ENCODE measurements around the gene CAMK4.
"Not testable (repeated sequence)": the region's sequence is repeated elsewhere in the genome, so short reads cannot be mapped to it uniquely, and the experiment has no call there.

Gene CAMK4

GRCh38 chr5:111254613-111255012 lies 30.4 kb downstream of the CAMK4 start:
- Mint-ChIP-seq H3K4me1 (peaks cover 70% of the 10 kb centered on the region), H3K27me3 (no peaks in the 10 kb centered on the region), H3K36me3 (peaks cover 68% of the 10 kb centered on the region), H3K4me3 (no peak overlapping the region), H3K9me3 (peaks cover 16% of the 10 kb centered on the region), H3K27ac (peak overlapping the region; percentile 79)
- CTCF ChIA-PET: interaction anchor here (0.9 to 2.4 kb wide), 5 partner anchors 16 to 95 kb away, joined by 3 to 6 read pairs (median 6); partner anchors contain the start of gene CAMK4
- peak; percentile 59 for DNase-seq

- peaks cover 67% of the 10 kb centered on the region for H3K4me1 Mint-ChIP-seq
- H3K36me3 Mint-ChIP-seq: peaks cover 66% of the 10 kb centered on the region
- CTCF ChIA-PET: interaction anchor here (0.9 to 2.4 kb wide), 5 partner anchors 16 to 96 kb away, joined by 3 to 6 read pairs (median 6); partner anchors contain the start of gene CAMK4
- H3K27me3 Mint-ChIP-seq: no peaks in the 10 kb centered on the region
- peak overlapping the region; percentile 79 for H3K27ac Mint-ChIP-seq
- peaks cover 16% of the 10 kb centered on the region for H3K9me3 Mint-ChIP-seq
- DNase-seq: no peak
- H3K4me3 Mint-ChIP-seq: peak overlapping the region; percentile 1
Observed at GRCh38 chr5:111255169-111255568, 31.0 kb downstream of the CAMK4 start.

- H3K27ac Mint-ChIP-seq: no peak overlapping the region
- H3K27me3 Mint-ChIP-seq: no peaks in the 10 kb centered on the region
- peaks cover 58% of the 10 kb centered on the region for H3K36me3 Mint-ChIP-seq
Observed at GRCh38 chr5:111256128-111256527, 31.9 kb downstream of the CAMK4 start.

GRCh38 chr5:111257610-111258009 lies 33.4 kb downstream of the CAMK4 start:
- DNase-seq, H3K27ac Mint-ChIP-seq, CTCF ChIA-PET, H3K27me3 Mint-ChIP-seq, H3K4me3 Mint-ChIP-seq: not testable (repeated sequence)
- Mint-ChIP-seq H3K4me1 (peaks cover 44% of the 10 kb centered on the region), H3K9me3 (peaks cover 16% of the 10 kb centered on the region), H3K36me3 (peaks cover 49% of the 10 kb centered on the region)

More at GRCh38 chr5:111256128-111256527, 31.9 kb downstream of the CAMK4 start:
- no peak overlapping the region for H3K4me3 Mint-ChIP-seq
- H3K4me1 Mint-ChIP-seq: peaks cover 57% of the 10 kb centered on the region
- no peak for DNase-seq
- CTCF ChIA-PET: interaction anchor here (2.4 kb wide), 1 partner anchor 27 kb away, joined by 6 read pairs; no protein-coding TSS in a partner anchor
- H3K9me3 Mint-ChIP-seq: peaks cover 16% of the 10 kb centered on the region

GRCh38 chr5:111259636-111260035 lies 35.5 kb downstream of the CAMK4 start:
- peaks cover 44% of the 10 kb centered on the region for H3K4me1 Mint-ChIP-seq
- CTCF ChIA-PET: no interaction called here
- no peaks in the 10 kb centered on the region for H3K27me3 Mint-ChIP-seq

GRCh38 chr5:111261610-111262009 lies 37.4 kb downstream of the CAMK4 start:
- Mint-ChIP-seq H3K4me3 (no peak overlapping the region), H3K27ac (no peak overlapping the region), H3K36me3 (peaks cover 64% of the 10 kb centered on the region), H3K4me1 (peaks cover 43% of the 10 kb centered on the region), H3K9me3 (peaks cover 24% of the 10 kb centered on the region), H3K27me3 (no peaks in the 10 kb centered on the region)
- CTCF ChIA-PET: no interaction called here
- no peak for DNase-seq

More at GRCh38 chr5:111259636-111260035, 35.5 kb downstream of the CAMK4 start:
- DNase-seq: no peak
- Mint-ChIP-seq H3K4me3 (no peak overlapping the region), H3K27ac (no peak overlapping the region), H3K36me3 (peaks cover 61% of the 10 kb centered on the region), H3K9me3 (peaks cover 22% of the 10 kb centered on the region)

GRCh38 chr5:111262153-111262552 lies 38.0 kb downstream of the CAMK4 start:
- H3K4me3 Mint-ChIP-seq: no peak overlapping the region
- peaks cover 63% of the 10 kb centered on the region for H3K36me3 Mint-ChIP-seq
- DNase-seq: no peak
- no peaks in the 10 kb centered on the region for H3K27me3 Mint-ChIP-seq
- peaks cover 46% of the 10 kb centered on the region for H3K4me1 Mint-ChIP-seq
- H3K27ac Mint-ChIP-seq: no peak overlapping the region
- CTCF ChIA-PET: no interaction called here
- H3K9me3 Mint-ChIP-seq: peaks cover 23% of the 10 kb centered on the region

- CTCF ChIA-PET: interaction anchor here (0.7 to 0.8 kb wide), 2 partner anchors 11 to 40 kb away, joined by 3 read pairs; no protein-coding TSS in a partner anchor
- DNase-seq: no peak
- Mint-ChIP-seq H3K36me3 (peaks cover 59% of the 10 kb centered on the region), H3K27me3 (no peaks in the 10 kb centered on the region), H3K9me3 (peaks cover 16% of the 10 kb centered on the region), H3K27ac (no peak overlapping the region), H3K4me3 (no peak overlapping the region), H3K4me1 (peaks cover 44% of the 10 kb centered on the region)
Observed at GRCh38 chr5:111262815-111263214, 38.6 kb downstream of the CAMK4 start.

- CTCF ChIA-PET: interaction anchor here (2.4 kb wide), 1 partner anchor 12 kb away, joined by 11 read pairs; no protein-coding TSS in a partner anchor
- Mint-ChIP-seq H3K36me3 (peaks cover 77% of the 10 kb centered on the region), H3K4me1 (peaks cover 45% of the 10 kb centered on the region), H3K27me3 (no peaks in the 10 kb centered on the region), H3K4me3 (no peak overlapping the region), H3K9me3 (peaks cover 28% of the 10 kb centered on the region), H3K27ac (no peak overlapping the region)
- DNase-seq: no peak
Observed at GRCh38 chr5:111266491-111266890, 42.3 kb downstream of the CAMK4 start.

- H3K9me3 Mint-ChIP-seq: peaks cover 28% of the 10 kb centered on the region
- DNase-seq: no peak
- no peak overlapping the region for H3K4me3 Mint-ChIP-seq
- H3K27me3 Mint-ChIP-seq: no peaks in the 10 kb centered on the region
- CTCF ChIA-PET: no interaction called here
- peaks cover 42% of the 10 kb centered on the region for H3K4me1 Mint-ChIP-seq
- H3K27ac Mint-ChIP-seq: no peak overlapping the region
- H3K36me3 Mint-ChIP-seq: peaks cover 78% of the 10 kb centered on the region
Observed at GRCh38 chr5:111268300-111268699, 44.1 kb downstream of the CAMK4 start.

- peaks cover 26% of the 10 kb centered on the region for H3K4me1 Mint-ChIP-seq
- H3K27ac Mint-ChIP-seq: no peak overlapping the region
- no peak for DNase-seq
- H3K36me3 Mint-ChIP-seq: peaks cover 49% of the 10 kb centered on the region
- H3K4me3 Mint-ChIP-seq: no peak overlapping the region
- no peaks in the 10 kb centered on the region for H3K27me3 Mint-ChIP-seq
- peaks cover 14% of the 10 kb centered on the region for H3K9me3 Mint-ChIP-seq
- CTCF ChIA-PET: no interaction called here
Observed at GRCh38 chr5:111271885-111272284, 47.7 kb downstream of the CAMK4 start.

- peaks cover 40% of the 10 kb centered on the region for H3K4me1 Mint-ChIP-seq
- no peaks in the 10 kb centered on the region for H3K27me3 Mint-ChIP-seq
- CTCF ChIA-PET: interaction anchor here (0.9 to 5.1 kb wide), 4 partner anchors 52 to 120 kb away, joined by 3 to 60 read pairs (median 4); partner anchors contain the start of gene CAMK4
- no peaks in the 10 kb centered on the region for H3K9me3 Mint-ChIP-seq
- no peak overlapping the region for H3K4me3 Mint-ChIP-seq
- no peak for DNase-seq
- no peak overlapping the region for H3K27ac Mint-ChIP-seq
- H3K36me3 Mint-ChIP-seq: peaks cover 10% of the 10 kb centered on the region
Observed at GRCh38 chr5:111277061-111277460, 52.9 kb downstream of the CAMK4 start.

- Mint-ChIP-seq H3K4me3 (no peak overlapping the region), H3K36me3 (peaks cover 8% of the 10 kb centered on the region), H3K27ac (peak overlapping the region; percentile 79), H3K9me3 (no peaks in the 10 kb centered on the region), H3K4me1 (peaks cover 39% of the 10 kb centered on the region), H3K27me3 (no peaks in the 10 kb centered on the region)
- DNase-seq: peak; percentile 90
- CTCF ChIA-PET: interaction anchor here (0.6 to 5.1 kb wide), 21 partner anchors 9 to 819 kb away, joined by 3 to 124 read pairs (median 4); partner anchors contain the start of genes CAMK4 and WDR36
Observed at GRCh38 chr5:111278858-111279504, 54.8 kb downstream of the CAMK4 start.

- H3K9me3 Mint-ChIP-seq: no peaks in the 10 kb centered on the region
- H3K27ac Mint-ChIP-seq: no peak overlapping the region
- DNase-seq: no peak
- CTCF ChIA-PET: interaction anchor here (1.7 to 5.1 kb wide), 3 partner anchors 56 to 122 kb away, joined by 6 to 124 read pairs (median 60); partner anchors contain the start of gene CAMK4
- peaks cover 7% of the 10 kb centered on the region for H3K36me3 Mint-ChIP-seq
- peaks cover 33% of the 10 kb centered on the region for H3K4me1 Mint-ChIP-seq
- H3K4me3 Mint-ChIP-seq: no peak overlapping the region
- no peaks in the 10 kb centered on the region for H3K27me3 Mint-ChIP-seq
Observed at GRCh38 chr5:111280282-111280951, 56.2 kb downstream of the CAMK4 start.

Measured in activated naive CD4-positive, alpha-beta T cell treated with anti-CD3 and anti-CD28 coated beads, Interleukin-2, amount 10 ng/mL, durations not matched to agents 7 days and 5 days (primary cell).